ENCODE data around the gene PRCC.

The PRCC gene

GRCh38 chr1:156750191-156750672 is 17.1 kb upstream of the PRCC start:
- Histone ChIP-seq H3K4me3 (replicated peaks; ENCODE audit: low read depth, low read length) (peak overlapping the region; percentile 93), H3K36me3 (ENCODE audit: control insufficient read depth, insufficient read depth, low read length) (no peaks in the 10 kb centered on the region), H3K27me3 (replicated peaks; ENCODE audit: control insufficient read depth, insufficient read depth, low read length) (no peaks in the 10 kb centered on the region)
- TF ChIP-seq, protein P1, sequence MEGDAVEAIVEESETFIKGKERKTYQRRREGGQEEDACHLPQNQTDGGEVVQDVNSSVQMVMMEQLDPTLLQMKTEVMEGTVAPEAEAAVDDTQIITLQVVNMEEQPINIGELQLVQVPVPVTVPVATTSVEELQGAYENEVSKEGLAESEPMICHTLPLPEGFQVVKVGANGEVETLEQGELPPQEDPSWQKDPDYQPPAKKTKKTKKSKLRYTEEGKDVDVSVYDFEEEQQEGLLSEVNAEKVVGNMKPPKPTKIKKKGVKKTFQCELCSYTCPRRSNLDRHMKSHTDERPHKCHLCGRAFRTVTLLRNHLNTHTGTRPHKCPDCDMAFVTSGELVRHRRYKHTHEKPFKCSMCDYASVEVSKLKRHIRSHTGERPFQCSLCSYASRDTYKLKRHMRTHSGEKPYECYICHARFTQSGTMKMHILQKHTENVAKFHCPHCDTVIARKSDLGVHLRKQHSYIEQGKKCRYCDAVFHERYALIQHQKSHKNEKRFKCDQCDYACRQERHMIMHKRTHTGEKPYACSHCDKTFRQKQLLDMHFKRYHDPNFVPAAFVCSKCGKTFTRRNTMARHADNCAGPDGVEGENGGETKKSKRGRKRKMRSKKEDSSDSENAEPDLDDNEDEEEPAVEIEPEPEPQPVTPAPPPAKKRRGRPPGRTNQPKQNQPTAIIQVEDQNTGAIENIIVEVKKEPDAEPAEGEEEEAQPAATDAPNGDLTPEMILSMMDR (IDR thresholded peaks at IDR 0.05; ENCODE audit: insufficient read depth, low read length, poor library complexity, severe bottlenecking): no peak
- DNase-seq (ENCODE audit: extremely low read depth, insufficient read length): peak; percentile 51

DNA sequence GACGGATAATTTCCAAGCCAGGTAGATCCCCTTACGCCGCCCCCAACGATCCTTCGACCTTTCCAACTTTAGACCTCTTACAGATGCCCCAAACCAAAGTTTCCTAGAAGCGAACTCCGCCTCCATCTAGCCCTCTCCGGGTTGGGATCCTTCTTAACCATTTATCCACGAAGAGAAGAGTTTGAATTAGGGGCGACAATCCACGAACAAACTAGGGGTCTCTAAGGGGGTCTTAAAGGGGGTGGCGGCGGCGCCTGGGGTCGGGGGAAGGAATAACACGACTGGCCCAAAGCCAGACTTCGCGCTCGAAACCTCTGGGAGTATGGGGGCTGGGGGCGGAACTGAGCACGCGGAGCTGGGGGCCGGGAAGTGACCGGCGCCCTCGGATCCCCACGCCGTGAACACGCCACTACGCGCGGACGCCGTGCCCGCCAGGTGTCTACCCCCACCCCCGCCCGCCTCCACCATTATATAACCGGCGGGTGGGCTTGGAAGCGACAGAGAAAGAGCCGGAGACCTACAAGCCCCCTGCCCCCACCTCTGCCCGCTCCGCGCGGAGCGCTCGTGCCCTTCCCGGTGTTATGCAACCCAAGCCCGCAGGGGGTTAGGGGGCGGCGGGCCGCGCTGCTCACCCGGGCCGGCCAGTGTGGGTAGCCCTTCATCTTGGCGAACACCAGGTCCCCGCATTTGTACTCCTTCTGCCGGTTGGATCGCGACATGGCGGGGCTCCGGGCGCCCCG is 16.5 kb upstream of the PRCC start:
- peak; percentile 67 for DNase-seq (ENCODE audit: extremely low read depth, insufficient read length)
- Histone ChIP-seq H3K27me3 (replicated peaks; ENCODE audit: control insufficient read depth, insufficient read depth, low read length) (no peaks in the 10 kb centered on the region), H3K36me3 (ENCODE audit: control insufficient read depth, insufficient read depth, low read length) (no peaks in the 10 kb centered on the region), H3K4me3 (replicated peaks; ENCODE audit: low read depth, low read length) (peak overlapping the region; percentile 93)
- TF ChIP-seq, protein P1 (IDR thresholded peaks at IDR 0.05; ENCODE audit: insufficient read depth, low read length, poor library complexity, severe bottlenecking): no peak

- TF ChIP-seq, protein P1 (IDR thresholded peaks at IDR 0.05; ENCODE audit: insufficient read depth, low read length, poor library complexity, severe bottlenecking): no peak
- Histone ChIP-seq H3K4me3 (replicated peaks; ENCODE audit: low read depth, low read length) (peak within 1 kb of the TSS; percentile 93), H3K36me3 (ENCODE audit: control insufficient read depth, insufficient read depth, low read length) (no peaks in the 10 kb centered on the region), H3K27me3 (replicated peaks; ENCODE audit: control insufficient read depth, insufficient read depth, low read length) (no peaks in the 10 kb centered on the region)
- no peak for DNase-seq (ENCODE audit: extremely low read depth, insufficient read length)
Observed at GRCh38 chr1:156751451-156751756, 15.9 kb upstream of the PRCC start, which contains the start of gene HDGF. Gene HDGF, minus strand, starts transcription at chr1:156751675. Its CDS starts 246 bp downstream, at chr1:156751429.

DNA sequence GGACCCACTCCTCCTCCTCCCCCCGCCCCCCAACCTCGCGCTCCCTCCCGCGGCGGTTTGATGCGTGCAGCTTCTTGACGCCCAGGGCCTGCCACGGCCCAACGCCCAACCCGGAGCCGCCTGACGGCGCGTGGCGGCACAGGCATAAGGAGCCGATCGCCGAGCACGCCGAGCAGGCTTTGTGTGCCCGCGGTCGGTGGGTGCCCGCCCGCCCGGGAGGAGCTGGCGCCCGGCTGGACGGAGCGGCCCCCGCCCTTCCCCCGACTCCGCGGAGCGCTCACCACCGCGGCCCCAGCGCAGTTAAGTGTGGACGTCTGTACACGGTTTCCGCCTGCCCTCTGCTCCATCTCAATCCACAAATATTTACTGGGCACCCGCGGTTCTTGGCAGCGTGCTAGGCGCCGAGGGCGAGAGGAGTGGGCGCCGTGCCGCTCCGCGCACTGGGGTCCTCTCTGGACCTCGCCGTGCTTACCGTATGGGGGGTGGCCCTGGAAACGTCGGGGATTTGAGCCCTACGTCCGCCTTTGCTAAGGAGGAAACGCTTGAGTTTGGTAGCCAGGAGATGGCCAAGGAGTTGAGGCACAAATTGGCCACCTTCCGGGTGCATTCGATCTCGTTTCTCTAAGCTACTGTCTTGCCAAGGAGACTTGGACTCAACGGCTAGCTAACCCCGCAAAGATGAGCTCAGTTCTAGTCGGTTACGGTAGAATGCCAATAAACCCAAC is 15.4 kb upstream of the PRCC start:
- H3K4me3 ChIP-seq (replicated peaks; ENCODE audit: low read depth, low read length): peak overlapping the region; percentile 93
- peak; percentile 97 for DNase-seq (ENCODE audit: extremely low read depth, insufficient read length)
- no peaks in the 10 kb centered on the region for H3K36me3 ChIP-seq (ENCODE audit: control insufficient read depth, insufficient read depth, low read length)
- no peaks in the 10 kb centered on the region for H3K27me3 ChIP-seq (replicated peaks; ENCODE audit: control insufficient read depth, insufficient read depth, low read length)
- TF ChIP-seq, protein P1 (IDR thresholded peaks at IDR 0.05; ENCODE audit: insufficient read depth, low read length, poor library complexity, severe bottlenecking): no peak

DNA sequence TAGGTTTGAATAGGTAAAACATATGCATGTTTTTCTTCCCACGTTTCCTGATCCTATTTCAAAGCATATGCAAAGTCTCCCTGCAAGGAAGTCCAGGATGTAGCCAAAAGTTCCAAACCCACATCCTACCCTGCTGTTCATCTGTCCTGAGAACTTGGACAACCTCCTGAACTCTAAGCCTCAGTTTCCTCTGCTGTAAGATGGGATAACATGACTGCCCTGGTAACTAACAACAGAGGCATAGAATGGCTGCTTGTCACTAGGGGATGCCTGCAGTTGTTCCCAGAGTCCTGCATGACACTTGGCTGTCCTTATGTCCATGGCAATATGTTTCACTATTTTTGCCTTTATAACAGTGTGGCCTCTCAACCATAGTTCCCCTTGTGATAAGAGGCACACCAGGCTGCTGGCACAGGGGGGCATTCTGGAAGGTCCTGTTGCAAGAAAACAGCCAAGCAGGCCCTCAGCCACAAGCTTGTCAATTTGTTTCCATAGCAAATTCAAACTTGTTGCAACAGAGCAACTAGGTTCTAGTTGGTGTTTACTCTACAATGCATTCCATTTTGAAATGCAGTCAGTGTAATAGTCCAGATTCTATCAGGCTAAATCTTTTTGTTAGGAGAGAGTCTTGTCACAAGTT is 14.4 kb upstream of the PRCC start:
- Histone ChIP-seq H3K4me3 (replicated peaks; ENCODE audit: low read depth, low read length) (peak overlapping the region; percentile 93), H3K27me3 (replicated peaks; ENCODE audit: control insufficient read depth, insufficient read depth, low read length) (no peaks in the 10 kb centered on the region), H3K36me3 (ENCODE audit: control insufficient read depth, insufficient read depth, low read length) (no peaks in the 10 kb centered on the region)
- no peak for DNase-seq (ENCODE audit: extremely low read depth, insufficient read length)
- TF ChIP-seq, protein P1 (IDR thresholded peaks at IDR 0.05; ENCODE audit: insufficient read depth, low read length, poor library complexity, severe bottlenecking): no peak
